Caco-2 (cell line): ENCODE measurements around the gene TTLL11. TPM values are rescaled to one million over a fixed set of nuclear protein-coding genes. Genes with fewer than 3 reads are reported as not detected.

ENCODE experiments used
- BruUV-seq: library from RNA; stranded (reverse); fragments of 400-500 nt; replicated peaks from 2 replicates; lab custom pipeline; 2021; lab: Mats Ljungman, UMichigan
- CTCF ChIA-PET: fragments of 300-600 bp; sonication (Branson Sonifier 250); formaldehyde crosslinking; loops from one replicate; lab custom pipeline; 2022; ENCODE audit warnings: antibody characterized with exemption; lab: Charles Lee
- POLR2A ChIA-PET: fragments of 300-600 bp; sonication (Branson Sonifier 250); formaldehyde crosslinking; loops from one replicate; lab custom pipeline; 2022; ENCODE audit warnings: antibody characterized with exemption; lab: Charles Lee
- DNase-seq, 2 experiments: peaks; one replicate each; pipeline versions ENCODE4 v3.0.0 to v3.0.0-alpha.2; 2020 to 2022
- H3K27me3 ChIP-seq: replicated peaks from 2 replicates; pipeline ENCODE4 v1.6.0; 2011; ENCODE audit warnings: low read length; ENCODE audit not compliant: control insufficient read depth, insufficient read depth
- H3K36me3 ChIP-seq: 2 replicates; pipeline ENCODE4 v1.5.1; 2011; ENCODE audit warnings: low read length; ENCODE audit not compliant: control insufficient read depth, insufficient read depth
- H3K4me1 ChIP-seq: fragments of 250-450 bp; sonication (Bioruptor Pico); 2 replicates; pipeline ENCODE4 v1.5.1; 2020; ENCODE audit warnings: mild to moderate bottlenecking
- H3K4me3 ChIP-seq: 2 replicates; pipeline ENCODE4 v1.5.1; 2011; ENCODE audit warnings: low read depth, mild to moderate bottlenecking, control low read depth, low read length
- H3K9me3 ChIP-seq: fragments of 250-450 bp; sonication (Bioruptor Pico); 2 replicates; pipeline ENCODE4 v1.5.1; 2020; ENCODE audit warnings: mild to moderate bottlenecking, moderate library complexity
- H3K27ac Mint-ChIP-seq: one replicate; pipeline ENCODE4 v1.8.0; 2022; ENCODE audit warnings: mixed read lengths; ENCODE audit not compliant: unreplicated experiment
- H3K27me3 Mint-ChIP-seq: one replicate; pipeline ENCODE4 v1.8.0; 2022; ENCODE audit warnings: mixed read lengths; ENCODE audit not compliant: insufficient read depth, unreplicated experiment
- H3K36me3 Mint-ChIP-seq: one replicate; pipeline ENCODE4 v1.8.0; 2022; ENCODE audit warnings: mild to moderate bottlenecking, mixed read lengths; ENCODE audit not compliant: insufficient read depth, unreplicated experiment
- H3K4me1 Mint-ChIP-seq: one replicate; pipeline ENCODE4 v1.8.0; 2022; ENCODE audit warnings: low read depth, mixed read lengths; ENCODE audit not compliant: unreplicated experiment
- H3K4me3 Mint-ChIP-seq: one replicate; pipeline ENCODE4 v1.8.0; 2022; ENCODE audit warnings: mild to moderate bottlenecking, moderate library complexity, mixed read lengths; ENCODE audit not compliant: unreplicated experiment
- H3K9me3 Mint-ChIP-seq: one replicate; pipeline ENCODE4 v1.8.0; 2022; ENCODE audit warnings: mixed read lengths; ENCODE audit not compliant: unreplicated experiment
- intact Hi-C: fragments of 100-400 bp; cut with micrococcal nuclease; formaldehyde crosslinking; loops from one replicate; pipeline ENCODE4 v1.10.0; 2022; ENCODE audit not compliant: unreplicated experiment
- total RNA-seq: library from RNA; stranded (reverse); gene quantifications from 2 replicates; pipeline ENCODE4 v1.2.3, GENCODE V29; 2022
- TF ChIP-seq, protein P1 (sequence below), 2 experiments: fragments of 200-600 bp in 1 of 2; IDR thresholded peaks; 1 replicate in 1 of 2; 2 replicates in 1 of 2; pipeline versions ENCODE4 v1.5.1 to v1.8.0; 2011 to 2022; ENCODE audit warnings: antibody characterized with exemption in 1 of 2, control low read depth in 1 of 2, inconsistent platforms in 1 of 2, low read depth in 1 of 2, low read length in 1 of 2, mild to moderate bottlenecking in 1 of 2, moderate library complexity in 1 of 2; ENCODE audit not compliant: insufficient read depth in 1 of 2, severe bottlenecking in 1 of 2, unreplicated experiment in 1 of 2

TTLL11 gene
- total RNA-seq, 1 experiment from 2014 or later: 4.4 TPM

DNA sequence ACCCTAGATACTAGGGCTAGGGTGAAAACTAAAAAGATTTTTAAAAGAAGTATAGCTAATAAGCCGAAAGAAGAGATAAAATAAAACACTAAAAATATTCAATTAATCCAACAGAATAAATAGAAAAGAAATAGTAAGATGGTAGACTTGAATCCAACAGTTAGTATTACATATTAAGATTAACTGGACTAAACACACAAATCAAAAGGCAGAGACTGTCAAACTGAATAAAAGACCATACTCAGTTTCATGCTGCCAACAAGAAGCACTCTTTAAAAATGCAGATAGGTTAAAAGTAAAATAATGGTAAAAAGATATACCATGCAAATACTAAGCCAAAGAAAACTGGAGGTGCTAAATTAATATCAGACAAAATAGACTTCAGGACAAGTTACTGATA is 65.0 kb downstream of the TTLL11 start:
- Histone ChIP-seq H3K36me3 (no peaks in the 10 kb centered on the region), H3K27me3 (no peaks in the 10 kb centered on the region), H3K9me3 (peaks cover 6% of the 10 kb centered on the region), H3K4me3 (no peak overlapping the region), H3K4me1 (no peaks in the 10 kb centered on the region)
- intact Hi-C loops: no loop called here
- TF ChIP-seq, protein P1, sequence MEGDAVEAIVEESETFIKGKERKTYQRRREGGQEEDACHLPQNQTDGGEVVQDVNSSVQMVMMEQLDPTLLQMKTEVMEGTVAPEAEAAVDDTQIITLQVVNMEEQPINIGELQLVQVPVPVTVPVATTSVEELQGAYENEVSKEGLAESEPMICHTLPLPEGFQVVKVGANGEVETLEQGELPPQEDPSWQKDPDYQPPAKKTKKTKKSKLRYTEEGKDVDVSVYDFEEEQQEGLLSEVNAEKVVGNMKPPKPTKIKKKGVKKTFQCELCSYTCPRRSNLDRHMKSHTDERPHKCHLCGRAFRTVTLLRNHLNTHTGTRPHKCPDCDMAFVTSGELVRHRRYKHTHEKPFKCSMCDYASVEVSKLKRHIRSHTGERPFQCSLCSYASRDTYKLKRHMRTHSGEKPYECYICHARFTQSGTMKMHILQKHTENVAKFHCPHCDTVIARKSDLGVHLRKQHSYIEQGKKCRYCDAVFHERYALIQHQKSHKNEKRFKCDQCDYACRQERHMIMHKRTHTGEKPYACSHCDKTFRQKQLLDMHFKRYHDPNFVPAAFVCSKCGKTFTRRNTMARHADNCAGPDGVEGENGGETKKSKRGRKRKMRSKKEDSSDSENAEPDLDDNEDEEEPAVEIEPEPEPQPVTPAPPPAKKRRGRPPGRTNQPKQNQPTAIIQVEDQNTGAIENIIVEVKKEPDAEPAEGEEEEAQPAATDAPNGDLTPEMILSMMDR (IDR thresholded peaks at IDR 0.05; ENCODE audit: insufficient read depth in 1 of 2, low read depth in 1 of 2, low read length in 1 of 2, severe bottlenecking in 1 of 2, unreplicated experiment in 1 of 2): no peak
- H3K4me1 Mint-ChIP-seq: no peaks in the 10 kb centered on the region
- H3K27ac Mint-ChIP-seq: no peak overlapping the region
- DNase-seq: no peak
- H3K4me3 Mint-ChIP-seq: no peak overlapping the region
- H3K36me3 Mint-ChIP-seq: no peaks in the 10 kb centered on the region
- CTCF ChIA-PET: no interaction called here
- POLR2A ChIA-PET: no interaction called here
- BruUV-seq: no TSS peak
- H3K9me3 Mint-ChIP-seq: no peaks in the 10 kb centered on the region
- H3K27me3 Mint-ChIP-seq: no peaks in the 10 kb centered on the region

DNA sequence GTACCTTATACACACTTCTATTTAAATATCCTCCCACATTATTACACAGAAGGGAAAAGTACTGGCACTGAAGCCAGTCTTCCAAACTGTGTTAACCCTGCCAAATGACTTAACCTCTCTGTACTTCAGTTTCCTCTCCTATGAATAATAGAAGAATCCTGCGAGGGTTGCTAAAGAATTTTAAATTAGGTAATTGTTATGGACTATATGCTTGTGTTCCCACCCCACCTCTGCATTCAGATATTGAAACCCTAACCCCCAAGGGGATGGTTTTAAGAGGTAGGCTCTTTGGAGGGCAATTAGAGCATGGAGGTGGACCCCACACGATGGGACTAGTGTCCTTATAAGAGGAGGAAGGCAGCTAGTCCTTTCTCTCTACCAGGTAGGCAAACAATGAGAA is 72.7 kb downstream of the TTLL11 start:
- Mint-ChIP-seq H3K9me3 (no peaks in the 10 kb centered on the region), H3K4me3 (no peak overlapping the region), H3K36me3 (no peaks in the 10 kb centered on the region), H3K27me3 (no peaks in the 10 kb centered on the region), H3K4me1 (no peaks in the 10 kb centered on the region), H3K27ac (no peak overlapping the region)
- Histone ChIP-seq H3K9me3 (peaks cover 6% of the 10 kb centered on the region), H3K36me3 (no peaks in the 10 kb centered on the region), H3K4me1 (no peaks in the 10 kb centered on the region), H3K27me3 (no peaks in the 10 kb centered on the region), H3K4me3 (no peak overlapping the region)
- no peak for DNase-seq
- BruUV-seq: no TSS peak
- intact Hi-C loops: no loop called here
- TF ChIP-seq, protein P1 (IDR thresholded peaks at IDR 0.05; ENCODE audit: insufficient read depth in 1 of 2, low read depth in 1 of 2, low read length in 1 of 2, severe bottlenecking in 1 of 2, unreplicated experiment in 1 of 2): no peak
- ChIA-PET POLR2A (no interaction called here), CTCF (no interaction called here)

DNA sequence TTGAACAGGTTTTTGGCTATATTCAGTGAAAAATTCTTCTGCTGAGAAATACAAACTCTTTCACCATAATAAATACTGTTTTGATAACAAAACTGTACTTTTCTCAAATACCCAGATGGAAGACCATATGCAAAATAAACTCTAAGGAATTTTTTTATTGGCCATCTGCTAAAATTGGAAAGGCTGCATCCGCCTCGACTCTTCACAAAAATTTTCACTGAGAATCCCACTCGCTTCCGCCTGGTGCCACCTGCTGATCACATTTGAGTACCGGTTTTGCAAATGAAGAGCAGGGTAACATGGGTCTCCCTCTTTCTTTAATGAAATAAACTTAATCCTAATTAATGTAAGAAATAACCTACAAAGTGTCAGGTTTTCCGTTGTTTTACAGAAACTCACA is 76.4 kb downstream of the TTLL11 start:
- H3K36me3 Mint-ChIP-seq: no peaks in the 10 kb centered on the region
- H3K27me3 ChIP-seq: no peaks in the 10 kb centered on the region
- H3K9me3 Mint-ChIP-seq: no peaks in the 10 kb centered on the region
- H3K4me3 ChIP-seq: no peak overlapping the region
- H3K27ac Mint-ChIP-seq: no peak overlapping the region
- H3K4me3 Mint-ChIP-seq: no peak overlapping the region
- intact Hi-C loops: no loop called here
- H3K4me1 Mint-ChIP-seq: no peaks in the 10 kb centered on the region
- H3K36me3 ChIP-seq: no peaks in the 10 kb centered on the region
- TF ChIP-seq, protein P1 (IDR thresholded peaks at IDR 0.05; ENCODE audit: insufficient read depth in 1 of 2, low read depth in 1 of 2, low read length in 1 of 2, severe bottlenecking in 1 of 2, unreplicated experiment in 1 of 2): peak; percentile 26 to 37
- ChIA-PET CTCF (no interaction called here), POLR2A (no interaction called here)
- no peaks in the 10 kb centered on the region for H3K27me3 Mint-ChIP-seq
- H3K9me3 ChIP-seq: no peaks in the 10 kb centered on the region
- no peaks in the 10 kb centered on the region for H3K4me1 ChIP-seq
- BruUV-seq: no TSS peak
- no peak for DNase-seq
